Measurements from ENCODE around the gene SERAC1.

Gene SERAC1

GRCh38 chr6:158198461-158198860 lies 30.4 kb upstream of the SERAC1 start:
- Histone ChIP-seq H2BK12ac (ENCODE audit: low read length in 2 of 2) (no peak overlapping the region), H3K18ac (ENCODE audit: low read depth in 1 of 2, low read length in 2 of 2) (no peak overlapping the region), H3K36me3 (ENCODE audit: control insufficient read depth in 1 of 2, insufficient read depth in 2 of 2, low read depth in 1 of 2, low read length in 2 of 2) (peaks cover 0 to 11% of the 10 kb centered on the region in 2 experiments), H3K23ac (ENCODE audit: low read length in 2 of 2) (no peak overlapping the region), H3K14ac (ENCODE audit: low read length in 2 of 2) (no peak overlapping the region), H4K8ac (ENCODE audit: low read length) (no peak overlapping the region), H2AK5ac (ENCODE audit: low read length, severe bottlenecking) (no peak overlapping the region), H2AFZ (ENCODE audit: low read depth, low read length) (no peak overlapping the region), H3K4me2 (ENCODE audit: low read length, poor library complexity, severe bottlenecking) (no peak overlapping the region), H3K27ac (ENCODE audit: low read length, poor library complexity, severe bottlenecking) (no peak overlapping the region), H3K9ac (ENCODE audit: low read length) (no peak overlapping the region), H3K79me1 (replicated peaks; ENCODE audit: low read length, poor library complexity, severe bottlenecking) (no peaks in the 10 kb centered on the region), H3K4me3 (ENCODE audit: insufficient read depth in 1 of 2, low read depth in 1 of 2, low read length in 2 of 2) (no peak overlapping the region), H3K27me3 (ENCODE audit: control insufficient read depth in 1 of 2, insufficient read depth in 1 of 2, low read length in 2 of 2) (no peaks in the 10 kb centered on the region), H2BK5ac (ENCODE audit: low read depth, low read length, poor library complexity, severe bottlenecking) (no peak overlapping the region), H2BK15ac (ENCODE audit: low read depth, poor library complexity, severe bottlenecking) (no peak overlapping the region), H4K91ac (ENCODE audit: low read length) (no peak overlapping the region), H2BK120ac (ENCODE audit: low read depth, low read length) (no peak overlapping the region), H3K9me3 (ENCODE audit: control insufficient read depth, low read length) (no peaks in the 10 kb centered on the region), H3K4me1 (ENCODE audit: control insufficient read depth, insufficient read depth, low read depth, low read length) (no peaks in the 10 kb centered on the region), H3K4ac (ENCODE audit: low read depth in 1 of 2, low read length in 2 of 2) (no peak overlapping the region)
- no peak for DNase-seq
- WGBS: 97% methylated on average over 13 of the region's 13 CpGs

GRCh38 chr6:158194487-158195280 lies 26.6 kb upstream of the SERAC1 start:
- H3K27me3 ChIP-seq (ENCODE audit: control insufficient read depth in 1 of 2, insufficient read depth in 1 of 2, low read length in 2 of 2): no peaks in the 10 kb centered on the region
- H2BK120ac ChIP-seq (ENCODE audit: low read depth, low read length): no peak overlapping the region
- H3K36me3 ChIP-seq (ENCODE audit: control insufficient read depth in 1 of 2, insufficient read depth in 2 of 2, low read depth in 1 of 2, low read length in 2 of 2): peaks cover 4 to 41% of the 10 kb centered on the region in 2 experiments
- peaks cover 2% of the 10 kb centered on the region for H3K79me1 ChIP-seq (replicated peaks; ENCODE audit: low read length, poor library complexity, severe bottlenecking)
- no peak overlapping the region for H3K4ac ChIP-seq (ENCODE audit: low read depth in 1 of 2, low read length in 2 of 2)
- no peaks in the 10 kb centered on the region for H3K4me1 ChIP-seq (ENCODE audit: control insufficient read depth, insufficient read depth, low read depth, low read length)
- H4K91ac ChIP-seq (ENCODE audit: low read length): no peak overlapping the region
- H2AK5ac ChIP-seq (ENCODE audit: low read length, severe bottlenecking): no peak overlapping the region
- no peak overlapping the region for H3K4me3 ChIP-seq (ENCODE audit: insufficient read depth in 1 of 2, low read depth in 1 of 2, low read length in 2 of 2)
- H3K14ac ChIP-seq (ENCODE audit: low read length in 2 of 2): no peak overlapping the region
- H4K8ac ChIP-seq (ENCODE audit: low read length): no peak overlapping the region
- no peak overlapping the region for H3K27ac ChIP-seq (ENCODE audit: low read length, poor library complexity, severe bottlenecking)
- no peaks in the 10 kb centered on the region for H3K9me3 ChIP-seq (ENCODE audit: control insufficient read depth, low read length)
- H2BK5ac ChIP-seq (ENCODE audit: low read depth, low read length, poor library complexity, severe bottlenecking): no peak overlapping the region
- H2BK12ac ChIP-seq (ENCODE audit: low read length in 2 of 2): no peak overlapping the region
- H2AFZ ChIP-seq (ENCODE audit: low read depth, low read length): no peak overlapping the region
- H3K18ac ChIP-seq (ENCODE audit: low read depth in 1 of 2, low read length in 2 of 2): no peak overlapping the region
- H3K9ac ChIP-seq (ENCODE audit: low read length): no peak overlapping the region
- WGBS: 77% methylated on average over 4 of the region's 4 CpGs
- DNase-seq: no peak
- H2BK15ac ChIP-seq (ENCODE audit: low read depth, poor library complexity, severe bottlenecking): no peak overlapping the region
- H3K23ac ChIP-seq (ENCODE audit: low read length in 2 of 2): no peak overlapping the region
- no peak overlapping the region for H3K4me2 ChIP-seq (ENCODE audit: low read length, poor library complexity, severe bottlenecking)

- Histone ChIP-seq H2AFZ (ENCODE audit: low read depth, low read length) (no peak overlapping the region), H2AK5ac (ENCODE audit: low read length, severe bottlenecking) (no peak overlapping the region), H3K4me2 (ENCODE audit: low read length, poor library complexity, severe bottlenecking) (no peak overlapping the region), H3K27ac (ENCODE audit: low read length, poor library complexity, severe bottlenecking) (no peak overlapping the region), H2BK12ac (ENCODE audit: low read length in 2 of 2) (no peak overlapping the region), H3K27me3 (ENCODE audit: control insufficient read depth in 1 of 2, insufficient read depth in 1 of 2, low read length in 2 of 2) (no peaks in the 10 kb centered on the region), H3K4ac (ENCODE audit: low read depth in 1 of 2, low read length in 2 of 2) (no peak overlapping the region), H3K9me3 (ENCODE audit: control insufficient read depth, low read length) (no peaks in the 10 kb centered on the region), H3K4me3 (ENCODE audit: insufficient read depth in 1 of 2, low read depth in 1 of 2, low read length in 2 of 2) (no peak overlapping the region), H3K14ac (ENCODE audit: low read length in 2 of 2) (no peak overlapping the region), H2BK15ac (ENCODE audit: low read depth, poor library complexity, severe bottlenecking) (no peak overlapping the region), H3K4me1 (ENCODE audit: control insufficient read depth, insufficient read depth, low read depth, low read length) (no peaks in the 10 kb centered on the region), H4K8ac (ENCODE audit: low read length) (no peak overlapping the region), H3K9ac (ENCODE audit: low read length) (no peak overlapping the region), H3K18ac (ENCODE audit: low read depth in 1 of 2, low read length in 2 of 2) (no peak overlapping the region), H3K23ac (ENCODE audit: low read length in 2 of 2) (no peak overlapping the region), H4K91ac (ENCODE audit: low read length) (no peak overlapping the region), H2BK5ac (ENCODE audit: low read depth, low read length, poor library complexity, severe bottlenecking) (no peak overlapping the region), H3K36me3 (ENCODE audit: control insufficient read depth in 1 of 2, insufficient read depth in 2 of 2, low read depth in 1 of 2, low read length in 2 of 2) (peaks cover 10 to 59% of the 10 kb centered on the region in 2 experiments), H3K79me1 (replicated peaks; ENCODE audit: low read length, poor library complexity, severe bottlenecking) (peaks cover 8% of the 10 kb centered on the region), H2BK120ac (ENCODE audit: low read depth, low read length) (no peak overlapping the region)
- WGBS: no CpG with 5 or more reads among the region's 4 CpGs
- DNase-seq: no peak
Observed at GRCh38 chr6:158191761-158192160, 23.7 kb upstream of the SERAC1 start.

- DNase-seq: no peak
- no peak overlapping the region for H2BK120ac ChIP-seq (ENCODE audit: low read depth, low read length)
- no peak overlapping the region for H3K27ac ChIP-seq (ENCODE audit: low read length, poor library complexity, severe bottlenecking)
- H3K9me3 ChIP-seq (ENCODE audit: control insufficient read depth, low read length): no peaks in the 10 kb centered on the region
- no peak overlapping the region for H3K23ac ChIP-seq (ENCODE audit: low read length in 2 of 2)
- no peaks in the 10 kb centered on the region for H3K27me3 ChIP-seq (ENCODE audit: control insufficient read depth in 1 of 2, insufficient read depth in 1 of 2, low read length in 2 of 2)
- H2BK12ac ChIP-seq (ENCODE audit: low read length in 2 of 2): no peak overlapping the region
- no peak overlapping the region for H2AK5ac ChIP-seq (ENCODE audit: low read length, severe bottlenecking)
- no peak overlapping the region for H2AFZ ChIP-seq (ENCODE audit: low read depth, low read length)
- peaks cover 8% of the 10 kb centered on the region for H3K79me1 ChIP-seq (replicated peaks; ENCODE audit: low read length, poor library complexity, severe bottlenecking)
- no peaks in the 10 kb centered on the region for H3K4me1 ChIP-seq (ENCODE audit: control insufficient read depth, insufficient read depth, low read depth, low read length)
- H3K4me3 ChIP-seq (ENCODE audit: insufficient read depth in 1 of 2, low read depth in 1 of 2, low read length in 2 of 2): no peak overlapping the region
- no peak overlapping the region for H3K4ac ChIP-seq (ENCODE audit: low read depth in 1 of 2, low read length in 2 of 2)
- H4K8ac ChIP-seq (ENCODE audit: low read length): no peak overlapping the region
- no peak overlapping the region for H2BK5ac ChIP-seq (ENCODE audit: low read depth, low read length, poor library complexity, severe bottlenecking)
- no peak overlapping the region for H3K4me2 ChIP-seq (ENCODE audit: low read length, poor library complexity, severe bottlenecking)
- H4K91ac ChIP-seq (ENCODE audit: low read length): no peak overlapping the region
- H3K9ac ChIP-seq (ENCODE audit: low read length): no peak overlapping the region
- WGBS: no CpG with 5 or more reads among the region's 1 CpG
- no peak overlapping the region for H3K18ac ChIP-seq (ENCODE audit: low read depth in 1 of 2, low read length in 2 of 2)
- no peak overlapping the region for H3K14ac ChIP-seq (ENCODE audit: low read length in 2 of 2)
- H2BK15ac ChIP-seq (ENCODE audit: low read depth, poor library complexity, severe bottlenecking): no peak overlapping the region
- peaks cover 10 to 62% of the 10 kb centered on the region in 2 experiments for H3K36me3 ChIP-seq (ENCODE audit: control insufficient read depth in 1 of 2, insufficient read depth in 2 of 2, low read depth in 1 of 2, low read length in 2 of 2)
Observed at GRCh38 chr6:158191032-158191431, 23.0 kb upstream of the SERAC1 start.
